Astrocyte of the spinal cord (primary cell): Measurements from ENCODE around the gene ERN1.

Experiments used
- DNase-seq: peaks from one replicate; pipeline ENCODE4 v3.0.0; 2011; ENCODE audit warnings: low read depth, low spot score
- H3K4me3 ChIP-seq: 2 replicates; pipeline ENCODE4 v1.5.1; 2011; ENCODE audit warnings: low read depth, mild to moderate bottlenecking, low read length, moderate library complexity
- in situ Hi-C: cut with HindIII; loops from 2 replicates; pipeline ENCODE4 v1.10.0; 2017; ENCODE audit warnings: low sequenced_read_pairs
- TF ChIP-seq, protein P1 (sequence below): IDR thresholded peaks from 2 replicates; pipeline ENCODE4 v1.5.1; 2012; ENCODE audit warnings: low read depth, mild to moderate bottlenecking, low read length, inconsistent platforms

Gene ERN1

DNA sequence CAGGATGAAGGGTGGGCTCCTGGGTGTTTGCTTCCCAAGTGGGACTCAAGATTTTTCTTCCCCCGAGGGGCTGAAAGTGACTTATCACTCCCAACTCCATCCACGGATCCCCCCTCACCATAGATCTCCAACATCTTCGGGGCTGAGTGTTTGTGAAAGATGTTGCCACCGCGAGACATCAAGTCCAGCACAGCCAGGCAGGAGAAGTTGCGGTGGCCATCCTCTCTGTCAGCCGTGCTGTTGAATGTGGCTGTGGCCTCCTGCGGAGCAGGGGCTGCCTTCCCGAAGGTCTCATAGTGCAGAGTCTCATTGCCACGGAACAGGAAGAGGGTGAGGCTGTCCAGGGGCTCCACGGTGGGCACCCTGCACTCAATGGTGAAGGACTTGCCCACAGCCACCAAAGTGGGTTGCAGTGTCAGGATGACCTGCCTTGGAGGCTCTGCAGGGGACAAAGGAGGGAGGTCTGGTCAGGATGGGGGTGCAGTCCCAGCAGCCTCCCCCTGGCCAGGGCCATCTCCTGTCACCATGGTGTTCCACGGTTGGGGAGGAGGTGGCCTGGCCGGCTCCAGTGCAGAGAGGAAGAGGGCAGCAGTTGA, 126.3 kb downstream of the ERN1 start:
- TF ChIP-seq, protein P1, sequence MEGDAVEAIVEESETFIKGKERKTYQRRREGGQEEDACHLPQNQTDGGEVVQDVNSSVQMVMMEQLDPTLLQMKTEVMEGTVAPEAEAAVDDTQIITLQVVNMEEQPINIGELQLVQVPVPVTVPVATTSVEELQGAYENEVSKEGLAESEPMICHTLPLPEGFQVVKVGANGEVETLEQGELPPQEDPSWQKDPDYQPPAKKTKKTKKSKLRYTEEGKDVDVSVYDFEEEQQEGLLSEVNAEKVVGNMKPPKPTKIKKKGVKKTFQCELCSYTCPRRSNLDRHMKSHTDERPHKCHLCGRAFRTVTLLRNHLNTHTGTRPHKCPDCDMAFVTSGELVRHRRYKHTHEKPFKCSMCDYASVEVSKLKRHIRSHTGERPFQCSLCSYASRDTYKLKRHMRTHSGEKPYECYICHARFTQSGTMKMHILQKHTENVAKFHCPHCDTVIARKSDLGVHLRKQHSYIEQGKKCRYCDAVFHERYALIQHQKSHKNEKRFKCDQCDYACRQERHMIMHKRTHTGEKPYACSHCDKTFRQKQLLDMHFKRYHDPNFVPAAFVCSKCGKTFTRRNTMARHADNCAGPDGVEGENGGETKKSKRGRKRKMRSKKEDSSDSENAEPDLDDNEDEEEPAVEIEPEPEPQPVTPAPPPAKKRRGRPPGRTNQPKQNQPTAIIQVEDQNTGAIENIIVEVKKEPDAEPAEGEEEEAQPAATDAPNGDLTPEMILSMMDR = no peak
- in situ Hi-C loops = no loop called here

DNA sequence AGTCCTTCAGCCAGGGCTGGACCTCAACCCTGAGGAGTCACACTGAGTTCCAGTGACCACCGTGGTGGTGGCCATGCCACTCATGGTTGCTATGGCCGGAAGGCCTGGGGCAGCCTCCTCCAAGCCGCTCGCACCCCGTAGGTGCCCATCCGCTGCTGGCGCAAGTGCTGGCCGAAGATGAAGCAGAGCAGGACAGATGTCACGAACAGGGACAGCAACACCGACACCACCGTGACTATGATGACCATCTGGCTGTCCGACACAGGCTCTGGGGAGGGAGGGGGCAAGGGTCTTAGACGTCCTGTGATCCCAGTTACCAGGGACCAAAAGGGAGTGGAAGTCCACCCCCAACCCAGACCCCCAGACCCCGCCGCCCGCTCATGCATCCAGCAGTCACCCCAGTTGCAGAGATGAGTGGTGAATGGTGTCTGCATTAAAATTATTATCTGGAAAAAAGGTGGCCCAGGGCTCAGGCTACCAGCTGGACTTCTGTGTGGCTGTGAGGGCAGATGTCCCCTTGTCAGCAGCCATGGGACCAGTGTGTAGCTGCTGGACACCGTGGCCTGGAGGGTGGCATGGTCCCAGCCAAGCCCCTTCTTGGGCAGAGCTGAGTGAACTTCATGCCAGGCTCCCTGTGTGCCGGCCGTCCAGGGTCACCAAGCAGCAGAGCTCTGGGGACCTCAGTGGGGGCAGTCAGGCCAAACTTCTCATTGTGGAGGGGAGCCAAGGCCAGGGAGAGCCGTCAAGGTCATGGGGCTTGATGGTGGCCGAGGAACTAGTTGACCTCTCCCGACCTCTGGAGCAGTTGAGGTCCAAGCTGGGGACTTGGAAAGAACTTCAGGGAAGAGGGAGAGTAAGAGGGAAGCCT, 127.1 kb downstream of the ERN1 start:
- no peak overlapping the region for H3K4me3 ChIP-seq
- in situ Hi-C loops = no loop called here
- no peak for DNase-seq
- TF ChIP-seq, protein P1 = no peak

More for the DNA sequence above, 126.3 kb downstream of the ERN1 start:
- DNase-seq = no peak
- no peak overlapping the region for H3K4me3 ChIP-seq

DNA sequence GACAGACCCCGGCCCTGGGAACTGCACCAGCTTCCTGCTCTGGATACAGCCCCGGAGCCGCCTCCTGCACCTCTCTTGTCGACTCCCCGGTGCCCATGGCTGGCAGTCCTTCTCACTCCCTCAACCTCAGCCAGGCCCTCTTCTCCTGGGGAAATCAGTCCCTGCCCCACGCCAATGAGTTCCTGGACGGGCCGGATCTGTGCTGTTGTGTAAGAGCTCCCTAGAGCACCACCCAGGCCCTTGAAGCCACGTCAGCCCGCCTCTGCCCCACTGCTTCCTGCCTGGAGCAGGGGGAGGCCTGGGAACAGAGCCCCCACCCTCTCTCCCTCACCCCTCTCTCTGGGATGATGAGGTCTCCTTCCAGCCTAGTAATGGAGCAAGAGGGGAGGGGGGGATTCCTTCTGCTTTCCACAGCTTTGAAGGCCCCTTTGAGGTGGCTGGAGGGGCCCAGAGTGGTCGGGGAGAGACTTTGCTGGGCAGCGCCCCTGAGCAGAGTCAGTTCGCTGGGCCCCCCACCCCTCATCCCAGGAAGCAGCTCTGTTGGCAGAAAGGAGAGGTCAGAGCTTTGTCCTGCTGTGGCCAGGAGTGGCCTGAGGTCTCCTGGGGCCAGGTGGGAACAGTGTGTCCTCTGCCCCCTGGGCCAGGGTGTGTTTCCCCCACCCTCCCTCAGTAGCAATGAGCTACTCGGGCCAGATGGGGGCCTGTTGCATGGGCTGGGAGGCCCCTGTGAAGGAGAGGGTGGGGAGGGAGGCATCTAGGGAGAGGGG, 128.0 kb downstream of the ERN1 start:
- no peak overlapping the region for H3K4me3 ChIP-seq
- in situ Hi-C loops = no loop called here
- TF ChIP-seq, protein P1 = no peak
- no peak for DNase-seq

DNA sequence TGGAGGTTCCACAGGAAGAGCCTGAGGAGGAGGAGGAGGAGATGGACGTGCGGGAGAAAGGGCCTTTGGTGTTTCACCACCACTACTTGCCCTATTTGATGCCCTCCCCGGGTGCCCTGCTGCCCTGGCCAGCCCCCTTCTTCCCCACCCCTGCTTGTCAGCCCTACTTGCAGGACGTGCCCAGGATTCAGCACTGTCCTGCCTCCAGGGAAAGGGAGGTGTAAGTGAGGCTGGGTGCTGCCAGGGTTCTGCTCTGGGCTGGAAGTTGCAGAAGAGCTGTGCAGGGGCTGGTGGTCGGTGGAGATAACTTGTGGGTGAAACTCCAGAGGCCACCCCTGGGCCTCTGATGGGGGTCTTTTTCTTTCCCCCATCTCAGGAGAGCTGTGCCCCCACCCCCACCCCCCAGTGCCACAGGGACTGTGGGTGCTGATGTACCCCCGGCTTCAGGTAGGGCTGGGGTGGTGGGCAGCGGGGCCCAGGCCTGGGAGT, 128.8 kb downstream of the ERN1 start:
- TF ChIP-seq, protein P1 = no peak
- no peak for DNase-seq
- no peak overlapping the region for H3K4me3 ChIP-seq
- in situ Hi-C loops = no loop called here

DNA sequence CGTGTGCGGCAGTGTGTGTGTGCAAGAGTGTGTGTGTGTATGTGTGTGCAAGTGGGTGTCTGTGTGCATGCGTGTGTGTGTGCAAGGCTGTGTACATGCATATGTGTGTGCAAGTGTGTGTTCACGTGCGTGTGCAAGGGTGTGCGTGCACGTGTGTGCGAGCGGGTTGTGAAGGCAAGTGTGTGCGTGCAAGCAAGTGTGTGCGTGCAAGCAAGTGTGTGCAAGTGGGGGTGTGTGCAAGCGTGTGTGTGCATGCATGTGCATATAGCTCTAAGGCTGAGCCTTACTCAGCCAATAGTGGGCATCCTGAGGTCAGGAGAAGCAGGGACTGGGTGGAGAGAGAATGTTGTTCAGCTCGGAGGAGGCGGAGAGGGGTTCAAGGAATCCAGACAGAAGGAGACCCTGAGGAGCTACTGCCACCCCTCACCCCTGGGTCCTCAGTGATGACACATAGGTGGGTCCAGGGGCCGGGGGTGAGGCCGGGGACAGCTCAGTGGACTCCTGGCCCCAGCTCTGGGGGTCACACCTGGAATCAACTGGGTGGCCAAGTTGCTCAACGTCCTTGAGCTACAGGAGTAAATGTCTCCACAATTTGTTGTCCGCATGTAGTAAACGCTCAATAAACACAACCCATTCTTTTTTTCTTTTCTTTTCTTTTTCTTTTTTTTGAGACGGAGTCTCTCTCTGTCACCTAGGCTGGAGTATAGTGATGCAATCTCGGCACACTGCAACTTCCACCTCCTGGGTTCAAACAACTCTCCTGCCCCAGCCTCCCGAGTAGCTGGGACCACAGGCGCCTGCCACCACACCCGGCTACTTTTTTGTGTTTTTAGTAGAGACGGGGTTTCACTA, 130.0 kb downstream of the ERN1 start:
- DNase-seq = no peak

More for the DNA sequence above, 130.0 kb downstream of the ERN1 start:
- H3K4me3 ChIP-seq = no peak overlapping the region
- in situ Hi-C loops = no loop called here
- TF ChIP-seq, protein P1 = no peak
